ENCODE results near the gene MBD3L2B. TPM values are rescaled to one million over a fixed set of nuclear protein-coding genes. Genes with fewer than 3 reads are reported as not detected.
"Not testable (repeated sequence)": the region's sequence is repeated elsewhere in the genome, so short reads cannot be mapped to it uniquely, and the experiment has no call there.

Gene MBD3L2B
- total RNA-seq, 1 experiment from 2014 or later: 0.69 TPM

GRCh38 chr19:7068599-7068998 lies 47.4 kb upstream of the MBD3L2B start:
- Histone ChIP-seq H3K9me3 (ENCODE audit: low read depth, low read length, poor library complexity, severe bottlenecking) (no peaks in the 10 kb centered on the region), H3K36me3 (ENCODE audit: insufficient read depth, low read length, poor library complexity, severe bottlenecking) (peaks cover 23% of the 10 kb centered on the region), H3K4me3 (ENCODE audit: low read depth, low read length, poor library complexity, severe bottlenecking) (peak overlapping the region; percentile 77), H3K27me3 (replicated peaks; ENCODE audit: insufficient read depth, low read depth, low read length, poor library complexity) (no peaks in the 10 kb centered on the region), H3K27ac (ENCODE audit: low read depth, low read length, poor library complexity, severe bottlenecking) (no peak overlapping the region), H3K4me1 (ENCODE audit: insufficient read depth, low read length, poor library complexity, severe bottlenecking) (no peaks in the 10 kb centered on the region)
- DNase-seq (ENCODE audit: low spot score): no peak
- ChIA-PET POLR2A (ENCODE audit: low non-redundant PET) (interaction anchor here (0.5 kb wide), 1 partner anchor 89 kb away, joined by 3 read pairs; no protein-coding TSS in a partner anchor), CTCF (no interaction called here)
- intact Hi-C loops (cut with micrococcal nuclease; ENCODE audit: unreplicated experiment): no loop called here
- TF ChIP-seq EZH2 (IDR thresholded peaks at IDR 0.05; ENCODE audit: borderline replicate concordance, low read depth, low read length, poor library complexity, severe bottlenecking) (no peak), CTCF (conservative IDR thresholded peaks at IDR 0.05; ENCODE audit: low read depth, low read length) (no peak)
- BruUV-seq (replicated peaks): no TSS peak

GRCh38 chr19:7067716-7068115 lies 46.5 kb upstream of the MBD3L2B start:
- DNase-seq (ENCODE audit: low spot score): no peak

GRCh38 chr19:7067122-7067521 lies 45.9 kb upstream of the MBD3L2B start:
- H3K36me3 ChIP-seq (ENCODE audit: insufficient read depth, low read length, poor library complexity, severe bottlenecking); CTCF ChIA-PET; H3K9me3 ChIP-seq (ENCODE audit: low read depth, low read length, poor library complexity, severe bottlenecking); H3K27me3 ChIP-seq (replicated peaks; ENCODE audit: insufficient read depth, low read depth, low read length, poor library complexity); BruUV-seq (replicated peaks); H3K27ac ChIP-seq (ENCODE audit: low read depth, low read length, poor library complexity, severe bottlenecking); POLR2A ChIA-PET (ENCODE audit: low non-redundant PET); H3K4me3 ChIP-seq (ENCODE audit: low read depth, low read length, poor library complexity, severe bottlenecking); intact Hi-C loops (cut with micrococcal nuclease; ENCODE audit: unreplicated experiment); H3K4me1 ChIP-seq (ENCODE audit: insufficient read depth, low read length, poor library complexity, severe bottlenecking): not testable (repeated sequence)
- TF ChIP-seq CTCF (conservative IDR thresholded peaks at IDR 0.05; ENCODE audit: low read depth, low read length): peak; percentile 41
- peak; percentile 43 for DNase-seq (ENCODE audit: low spot score)

More at GRCh38 chr19:7067716-7068115, 46.5 kb upstream of the MBD3L2B start:
- Histone ChIP-seq H3K9me3 (ENCODE audit: low read depth, low read length, poor library complexity, severe bottlenecking) (no peaks in the 10 kb centered on the region), H3K4me3 (ENCODE audit: low read depth, low read length, poor library complexity, severe bottlenecking) (no peak overlapping the region), H3K4me1 (ENCODE audit: insufficient read depth, low read length, poor library complexity, severe bottlenecking) (no peaks in the 10 kb centered on the region), H3K27ac (ENCODE audit: low read depth, low read length, poor library complexity, severe bottlenecking) (no peak overlapping the region), H3K27me3 (replicated peaks; ENCODE audit: insufficient read depth, low read depth, low read length, poor library complexity) (no peaks in the 10 kb centered on the region), H3K36me3 (ENCODE audit: insufficient read depth, low read length, poor library complexity, severe bottlenecking) (peaks cover 14% of the 10 kb centered on the region)
- BruUV-seq (replicated peaks): no TSS peak
- TF ChIP-seq CTCF (conservative IDR thresholded peaks at IDR 0.05; ENCODE audit: low read depth, low read length) (no peak), EZH2 (IDR thresholded peaks at IDR 0.05; ENCODE audit: borderline replicate concordance, low read depth, low read length, poor library complexity, severe bottlenecking) (no peak)
- intact Hi-C loops (cut with micrococcal nuclease; ENCODE audit: unreplicated experiment): no loop called here
- CTCF ChIA-PET: no interaction called here
- POLR2A ChIA-PET (ENCODE audit: low non-redundant PET): no interaction called here

Data from A673 (cell line).